CD1c-positive myeloid dendritic cell (primary cell): Measurements from ENCODE around the gene TMTC2.

Experiments used
- DNase-seq: peaks from one replicate; pipeline ENCODE4 v3.0.0-alpha.2; 2016; ENCODE audit errors: extremely low spot score

The TMTC2 gene

DNA sequence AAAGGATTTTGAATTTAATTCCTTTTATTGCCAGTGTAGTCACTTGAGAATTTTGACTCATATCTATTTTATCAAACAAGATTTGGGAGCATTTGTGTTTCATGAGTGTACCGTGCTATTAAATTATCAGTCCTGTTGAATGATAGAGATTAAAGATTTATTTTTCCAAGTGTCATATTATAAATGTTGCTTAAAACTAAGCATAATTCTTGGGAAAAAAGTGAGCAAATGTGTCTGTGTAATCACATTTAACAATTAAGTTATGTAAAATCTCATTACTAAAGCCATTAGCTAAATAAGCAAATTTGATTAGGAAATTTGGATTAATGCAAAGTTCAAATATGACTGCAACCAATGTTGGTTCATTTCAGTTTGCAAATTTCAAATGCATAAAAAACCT, 266.7 kb downstream of the TMTC2 start:
- DNase-seq, result no peak

GRCh38 chr12:82954064-82954463, 267.4 kb downstream of the TMTC2 start:
- DNase-seq, result no peak

- no peak for DNase-seq
Measured at GRCh38 chr12:82954572-82954971, 267.9 kb downstream of the TMTC2 start.

- peak; percentile 9 for DNase-seq
Measured at GRCh38 chr12:82955043-82955442, 268.3 kb downstream of the TMTC2 start.

- no peak for DNase-seq
Measured at GRCh38 chr12:82958966-82959365, 272.3 kb downstream of the TMTC2 start.

- no peak for DNase-seq
Measured at GRCh38 chr12:82959821-82960220, 273.1 kb downstream of the TMTC2 start.

DNA sequence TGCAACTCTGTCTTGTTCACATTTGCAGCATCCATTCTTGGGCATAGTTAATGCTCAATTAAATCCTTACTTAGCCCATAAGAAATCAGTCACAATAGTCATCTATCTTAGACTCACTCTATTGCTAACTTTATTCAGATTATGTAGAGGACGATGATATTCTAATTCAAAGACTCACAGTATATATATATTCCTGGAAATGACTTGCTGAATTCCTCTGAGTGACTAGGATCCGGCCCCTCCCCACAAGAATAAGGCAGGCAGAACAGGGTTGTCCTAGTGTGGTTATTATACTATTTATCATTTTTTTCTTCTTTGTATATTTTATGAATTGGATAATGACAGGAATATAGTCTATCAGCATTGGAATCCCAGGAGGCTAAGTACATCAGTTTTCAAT, 275.1 kb downstream of the TMTC2 start:
- no peak for DNase-seq

DNA sequence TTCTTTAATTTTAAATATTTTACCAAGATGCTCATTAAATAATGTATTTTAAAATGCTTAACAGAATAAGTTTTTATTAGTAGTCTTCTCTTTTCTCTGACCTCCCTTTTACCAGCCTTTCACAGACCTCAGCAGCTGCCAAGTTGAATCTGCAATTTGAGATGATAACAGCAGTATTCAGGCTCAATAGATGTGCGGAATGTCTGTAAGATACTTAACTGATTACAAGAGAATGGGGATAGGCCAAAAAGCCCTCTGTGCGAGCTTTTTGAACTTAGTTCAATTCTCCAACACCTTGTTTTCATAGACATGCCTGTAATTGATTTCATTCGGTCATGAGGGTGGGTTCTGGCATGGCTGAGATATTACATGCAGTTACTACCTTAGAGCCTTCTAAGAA, 277.2 kb downstream of the TMTC2 start:
- DNase-seq, result no peak

- DNase-seq, result no peak
Measured at GRCh38 chr12:82964446-82964845, 277.7 kb downstream of the TMTC2 start.

DNA sequence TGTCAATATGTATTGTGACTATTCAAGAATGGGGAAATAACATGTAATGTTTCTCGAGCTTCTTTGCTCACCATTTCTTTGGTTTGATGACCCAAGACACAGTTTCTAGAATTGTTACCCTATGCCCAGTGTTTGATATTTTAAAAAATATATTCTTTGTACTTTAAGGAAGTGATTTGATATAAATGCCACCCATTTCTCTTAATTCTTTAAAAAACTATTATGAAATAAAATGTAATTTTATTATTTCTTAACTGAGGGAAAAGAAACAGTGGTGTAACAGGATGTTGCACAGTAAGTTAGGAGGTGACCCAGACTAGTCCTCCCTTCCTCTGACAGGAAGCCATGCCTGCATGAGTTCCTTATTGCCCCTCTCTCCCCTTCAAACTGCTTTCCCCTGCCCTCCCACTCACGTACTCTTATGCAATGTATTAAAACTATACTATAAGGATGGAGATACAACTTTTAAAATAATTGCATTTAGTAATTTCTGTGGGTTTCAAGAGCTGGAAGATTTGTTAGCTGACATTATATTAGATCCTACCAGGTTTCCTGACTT, 279.4 kb downstream of the TMTC2 start:
- peak; percentile 45 for DNase-seq

GRCh38 chr12:82968631-82969367, 282.1 kb downstream of the TMTC2 start:
- DNase-seq, result no peak

DNA sequence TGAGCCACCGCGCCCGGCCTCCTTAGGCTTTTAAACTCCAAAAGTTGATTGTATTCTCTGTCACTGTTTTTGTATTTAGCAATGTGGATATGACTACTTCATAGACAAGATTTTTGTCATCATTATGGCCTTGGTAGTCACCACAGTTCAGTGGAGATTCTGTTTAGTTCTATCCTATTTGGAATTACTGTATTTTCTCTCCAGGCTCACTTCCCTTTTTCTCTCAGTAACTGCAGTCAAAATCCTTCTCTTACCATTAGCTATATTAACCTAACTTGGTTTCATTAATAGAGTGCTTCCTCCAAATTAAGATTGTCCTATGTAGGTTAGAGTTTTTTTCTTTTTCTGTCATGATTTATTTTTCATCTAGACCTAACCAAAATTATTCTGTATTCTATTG, 283.9 kb downstream of the TMTC2 start:
- no peak for DNase-seq

DNA sequence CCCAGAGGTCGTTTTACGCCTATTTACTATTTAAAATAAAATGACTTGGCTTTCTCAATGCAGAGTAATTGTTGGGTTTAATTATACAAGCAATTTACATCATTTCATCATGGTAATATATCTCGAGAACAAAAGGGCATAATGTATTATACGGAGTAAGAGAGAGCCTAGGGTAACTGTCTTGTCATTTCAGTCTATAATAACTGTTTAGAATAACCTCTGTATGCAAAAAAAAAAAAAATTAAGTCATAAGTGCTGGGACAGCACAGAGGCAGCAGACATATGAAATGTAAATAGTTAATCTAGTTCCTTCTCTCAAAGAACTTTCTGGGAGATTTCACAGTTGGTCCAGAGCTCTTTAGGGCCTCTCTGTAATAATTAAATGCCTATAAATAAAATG, 284.9 kb downstream of the TMTC2 start:
- DNase-seq, result no peak

DNA sequence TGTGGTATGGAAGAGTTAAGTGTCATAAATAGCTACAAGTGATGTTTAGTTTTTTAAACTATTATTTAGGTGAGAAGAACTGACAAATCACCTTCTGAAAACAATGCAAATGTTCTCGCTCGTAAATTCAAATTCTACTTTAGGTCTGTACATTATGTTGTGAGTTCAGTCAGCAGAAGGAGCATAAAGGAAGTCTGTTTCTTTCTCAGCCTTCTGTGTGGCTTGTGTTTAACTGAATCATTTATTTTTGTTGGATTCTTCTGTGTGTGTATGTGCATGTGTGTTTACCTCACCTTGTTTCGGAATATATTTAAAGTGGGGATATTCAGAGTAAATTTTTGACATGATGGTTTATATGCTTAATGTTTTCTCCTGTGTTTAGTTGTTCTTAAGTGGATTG, 285.9 kb downstream of the TMTC2 start:
- DNase-seq, result no peak

DNA sequence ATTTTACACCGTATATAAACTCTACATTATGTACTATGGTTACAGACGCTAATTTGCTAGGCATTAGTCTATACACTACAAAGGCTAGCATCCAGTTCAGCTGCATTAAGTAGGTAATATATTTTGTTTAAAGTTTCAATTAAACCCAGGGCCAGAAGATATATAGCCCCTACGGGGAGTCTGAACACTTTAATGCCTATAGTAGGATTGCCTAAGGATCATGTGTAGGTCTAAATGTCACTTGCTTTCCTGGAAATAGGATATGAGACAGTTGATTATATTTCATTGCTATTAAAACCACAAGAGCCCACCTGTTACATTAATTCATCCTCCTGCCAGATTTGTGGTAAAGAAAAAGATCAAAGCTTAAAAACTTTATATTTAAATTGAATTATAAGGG, 286.9 kb downstream of the TMTC2 start:
- no peak for DNase-seq

DNA sequence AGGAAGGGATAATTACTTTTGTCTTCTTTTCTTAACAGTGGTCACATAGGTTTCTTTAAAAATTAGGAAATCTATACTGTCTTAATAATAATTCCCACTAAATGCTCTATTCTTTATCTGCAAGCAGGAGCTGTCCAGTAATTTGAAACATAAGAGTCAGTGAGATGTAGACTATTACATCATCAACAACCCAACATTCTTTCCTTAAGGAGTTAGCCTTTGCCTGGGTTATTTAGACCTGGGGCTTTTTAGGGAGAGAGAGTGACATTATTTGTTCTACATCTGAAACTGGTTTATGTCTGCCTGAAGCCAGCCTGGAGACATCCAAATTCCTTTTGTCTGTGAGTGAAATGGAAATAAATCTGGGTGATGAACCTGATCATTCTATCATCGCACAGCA, 294.4 kb downstream of the TMTC2 start:
- no peak for DNase-seq

DNA sequence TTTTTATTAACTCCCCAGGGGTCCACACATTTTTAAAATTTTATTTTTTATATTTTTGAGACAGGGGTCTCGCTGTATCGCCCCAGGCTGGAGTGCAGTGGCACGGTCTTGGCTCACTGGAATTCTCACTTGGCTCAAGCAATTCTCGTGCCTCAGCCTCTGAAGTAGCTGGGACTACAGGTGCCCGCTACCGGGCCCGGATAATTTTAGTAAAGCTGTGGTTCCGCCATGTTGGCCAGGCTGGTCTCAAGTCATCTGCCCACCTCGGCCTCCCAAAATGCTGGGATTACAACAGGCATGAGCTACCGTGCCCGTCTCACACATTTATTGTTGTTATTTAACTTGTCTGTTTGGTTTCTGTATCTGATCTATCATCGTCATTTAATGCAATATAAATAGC, 307.4 kb downstream of the TMTC2 start:
- DNase-seq, result no peak

- no peak for DNase-seq
Measured at GRCh38 chr12:82996168-82996812, 309.6 kb downstream of the TMTC2 start.

DNA sequence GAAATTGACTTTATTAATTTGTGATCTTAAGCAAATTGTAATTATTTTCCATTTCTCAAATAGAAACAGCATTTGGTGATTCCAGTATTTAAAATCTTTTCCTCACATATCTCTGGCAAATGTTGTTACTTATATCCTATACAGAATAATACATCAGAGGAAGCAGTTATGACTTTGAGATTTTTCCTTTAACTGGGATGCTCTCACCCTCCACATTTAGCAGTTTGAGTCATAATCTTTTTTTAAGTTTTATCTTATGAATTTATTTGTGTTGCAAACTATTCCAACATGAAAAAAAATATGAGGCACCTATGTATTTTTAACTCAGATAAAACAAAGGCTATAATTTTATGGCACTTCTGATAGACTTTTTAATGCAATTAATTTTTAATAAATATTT, 311.8 kb downstream of the TMTC2 start:
- DNase-seq, result no peak

DNA sequence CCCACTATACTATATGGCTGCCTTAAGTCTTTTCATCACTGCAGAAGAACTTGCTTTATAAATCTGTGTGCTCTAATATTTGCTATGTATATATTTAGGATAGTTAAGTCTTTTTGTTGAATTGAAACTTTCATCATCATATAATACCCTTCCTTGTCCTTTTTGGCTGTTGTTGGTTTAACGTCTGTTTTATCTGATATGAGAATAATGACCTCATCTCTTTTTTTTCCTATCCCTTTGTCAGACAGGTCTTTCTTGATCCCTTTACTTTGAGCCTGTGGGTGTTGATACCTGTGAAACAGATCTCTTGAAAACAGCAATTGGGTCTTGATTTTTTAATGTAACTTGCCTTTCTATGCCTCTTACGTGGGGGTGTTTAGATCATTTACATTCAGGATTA, 316.3 kb downstream of the TMTC2 start:
- no peak for DNase-seq

DNA sequence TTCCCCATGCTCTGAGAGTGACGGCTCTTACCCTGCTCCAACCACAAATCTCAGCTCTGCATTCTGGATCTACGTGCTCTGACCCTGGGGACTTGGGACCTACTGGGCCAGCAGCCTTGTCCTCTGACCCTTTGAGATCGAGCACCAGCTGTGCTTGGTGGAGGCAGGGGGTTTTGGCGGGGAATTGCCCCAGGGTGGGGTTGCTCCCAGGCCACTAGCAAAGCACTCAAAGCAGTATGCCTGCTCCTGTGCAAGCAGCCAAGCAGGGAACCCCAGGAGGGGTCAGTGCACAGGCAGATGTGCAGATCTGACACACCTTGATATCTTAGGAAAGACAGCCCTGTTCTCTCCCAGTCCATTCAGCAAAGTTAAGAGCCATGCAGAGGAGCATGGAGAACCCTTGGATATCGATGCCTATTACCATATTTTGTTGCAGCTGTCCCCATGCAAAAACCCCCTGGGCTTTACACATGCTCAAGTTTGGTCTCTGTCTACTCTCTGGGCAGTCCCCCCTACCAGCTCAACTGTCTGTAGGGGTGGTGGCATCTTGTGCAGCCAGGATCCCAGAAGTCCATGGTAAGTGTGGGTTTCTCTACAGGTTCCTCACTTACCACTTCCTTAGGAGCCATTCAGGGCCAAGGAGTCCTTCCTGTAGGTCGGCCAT, 319.0 kb downstream of the TMTC2 start:
- DNase-seq, result no peak

- no peak for DNase-seq
Measured at GRCh38 chr12:83008703-83009102, 322.0 kb downstream of the TMTC2 start.
